ENCODE measurements around the gene PLEKHM2. TPM values are rescaled to one million over a fixed set of nuclear protein-coding genes. Genes with fewer than 3 reads are reported as not detected.

The PLEKHM2 gene
- polyA plus RNA-seq, 1 donor from 2014 or later: 40.1 TPM

GRCh38 chr1:15691434-15692032 is 7.4 kb downstream of the PLEKHM2 start:
- H3K4me2 ChIP-seq (ENCODE audit: low read length): no peak overlapping the region
- H3K27ac ChIP-seq (ENCODE audit: low read length): no peak overlapping the region
- no peak overlapping the region for H3K9ac ChIP-seq (ENCODE audit: low read length)
- H3K4me3 ChIP-seq (ENCODE audit: low read length): no peak overlapping the region
- no peaks in the 10 kb centered on the region for H4K20me1 ChIP-seq (ENCODE audit: insufficient read depth)
- TF ChIP-seq EP300 (conservative IDR thresholded peaks at IDR 0.05; ENCODE audit: poor library complexity, severe bottlenecking) (no peak), POLR2AphosphoS5 (IDR thresholded peaks at IDR 0.05) (no peak), TAF1 (IDR thresholded peaks at IDR 0.05; ENCODE audit: low read depth) (no peak), EZH2 (IDR thresholded peaks at IDR 0.05; ENCODE audit: borderline replicate concordance, insufficient read depth, low read length, poor library complexity, severe bottlenecking) (no peak)
- no peaks in the 10 kb centered on the region for H3K9me2 ChIP-seq (ENCODE audit: insufficient read depth, low read length)
- H2AFZ ChIP-seq (ENCODE audit: low read depth, low read length): no peak overlapping the region
- no peaks in the 10 kb centered on the region for H3F3A ChIP-seq (ENCODE audit: insufficient read depth, low read length, poor library complexity, severe bottlenecking)
- no peaks in the 10 kb centered on the region for H3K36me3 ChIP-seq (ENCODE audit: insufficient read depth, low read length)
- no peaks in the 10 kb centered on the region for H3K9me3 ChIP-seq (ENCODE audit: low read length)
- peaks cover 25% of the 10 kb centered on the region for H3K79me2 ChIP-seq (replicated peaks; ENCODE audit: insufficient read depth, low read length)
- no peaks in the 10 kb centered on the region for H3K27me3 ChIP-seq (ENCODE audit: insufficient read depth, low read depth, low read length)

- H3K27ac ChIP-seq (ENCODE audit: low read length): no peak overlapping the region
- peaks cover 25% of the 10 kb centered on the region for H3K79me2 ChIP-seq (replicated peaks; ENCODE audit: insufficient read depth, low read length)
- no peak overlapping the region for H3K4me3 ChIP-seq (ENCODE audit: low read length)
- H3K27me3 ChIP-seq (ENCODE audit: insufficient read depth, low read depth, low read length): no peaks in the 10 kb centered on the region
- H4K20me1 ChIP-seq (ENCODE audit: insufficient read depth): no peaks in the 10 kb centered on the region
- no peaks in the 10 kb centered on the region for H3F3A ChIP-seq (ENCODE audit: insufficient read depth, low read length, poor library complexity, severe bottlenecking)
- TF ChIP-seq POLR2AphosphoS5 (IDR thresholded peaks at IDR 0.05): no peak
- H3K9ac ChIP-seq (ENCODE audit: low read length): no peak overlapping the region
- H2AFZ ChIP-seq (ENCODE audit: low read depth, low read length): no peak overlapping the region
- H3K4me2 ChIP-seq (ENCODE audit: low read length): no peak overlapping the region
- H3K9me2 ChIP-seq (ENCODE audit: insufficient read depth, low read length): no peaks in the 10 kb centered on the region
- no peaks in the 10 kb centered on the region for H3K36me3 ChIP-seq (ENCODE audit: insufficient read depth, low read length)
- H3K9me3 ChIP-seq (ENCODE audit: low read length): no peaks in the 10 kb centered on the region
Measured at GRCh38 chr1:15692121-15692682, 8.1 kb downstream of the PLEKHM2 start.

- Histone ChIP-seq H3K9me2 (ENCODE audit: insufficient read depth, low read length) (no peaks in the 10 kb centered on the region), H3K79me2 (replicated peaks; ENCODE audit: insufficient read depth, low read length) (peaks cover 18% of the 10 kb centered on the region), H4K20me1 (ENCODE audit: insufficient read depth) (no peaks in the 10 kb centered on the region)
Measured at GRCh38 chr1:15693371-15693770, 9.3 kb downstream of the PLEKHM2 start.

More at GRCh38 chr1:15693371-15693770, 9.3 kb downstream of the PLEKHM2 start:
- Histone ChIP-seq H3K36me3 (ENCODE audit: insufficient read depth, low read length) (no peaks in the 10 kb centered on the region), H3K4me2 (ENCODE audit: low read length) (no peak overlapping the region), H3K9ac (ENCODE audit: low read length) (no peak overlapping the region), H3F3A (ENCODE audit: insufficient read depth, low read length, poor library complexity, severe bottlenecking) (no peaks in the 10 kb centered on the region), H3K4me3 (ENCODE audit: low read length) (no peak overlapping the region), H3K27ac (ENCODE audit: low read length) (no peak overlapping the region), H3K9me3 (ENCODE audit: low read length) (no peaks in the 10 kb centered on the region), H3K27me3 (ENCODE audit: insufficient read depth, low read depth, low read length) (no peaks in the 10 kb centered on the region), H2AFZ (ENCODE audit: low read depth, low read length) (no peak overlapping the region)
- TF ChIP-seq EZH2 (IDR thresholded peaks at IDR 0.05; ENCODE audit: borderline replicate concordance, insufficient read depth, low read length, poor library complexity, severe bottlenecking): no peak
- TF ChIP-seq REST (IDR thresholded peaks at IDR 0.05; ENCODE audit: borderline replicate concordance): no peak
- no peak for TF ChIP-seq RAD21 (conservative IDR thresholded peaks at IDR 0.05)
- TF ChIP-seq TAF1 (IDR thresholded peaks at IDR 0.05; ENCODE audit: low read depth): no peak
- no peak for TF ChIP-seq EP300 (conservative IDR thresholded peaks at IDR 0.05; ENCODE audit: poor library complexity, severe bottlenecking)
- no peak for TF ChIP-seq CTCF (IDR thresholded peaks at IDR 0.05; ENCODE audit: poor library complexity, severe bottlenecking)
- no peak for TF ChIP-seq SMC3 (conservative IDR thresholded peaks at IDR 0.05; ENCODE audit: poor library complexity)
- TF ChIP-seq POLR2AphosphoS5 (IDR thresholded peaks at IDR 0.05): no peak
- no peak for TF ChIP-seq MXI1 (conservative IDR thresholded peaks at IDR 0.05; ENCODE audit: poor library complexity, severe bottlenecking)
